Spinal cord (tissue), 10 donors: ENCODE data around the gene KCNJ10. TPM values are rescaled to one million over a fixed set of nuclear protein-coding genes. Genes with fewer than 3 reads are reported as not detected.
A peak's percentile ranks its signal among the peaks of the same experiment; 100 is the strongest.
"Not testable (repeated sequence)": the region's sequence is repeated elsewhere in the genome, so short reads cannot be mapped to it uniquely, and the experiment has no call there.

Experiments
- DNase-seq, 6 donors: peaks; one replicate each; pipeline versions ENCODE4 v3.0.0 to v3.0.0-alpha.2; 2013 to 2015; ENCODE audit warnings: low spot score in 6 of 6, low read depth in 4 of 6
- H3K27ac ChIP-seq: one replicate; pipeline ENCODE4 v1.5.1; 2013; ENCODE audit warnings: low read depth, low read length, control low read depth
- H3K27me3 ChIP-seq: one replicate; pipeline ENCODE4 v1.6.1; 2013; ENCODE audit warnings: low read length; ENCODE audit not compliant: control insufficient read depth, insufficient read depth
- H3K36me3 ChIP-seq: one replicate; pipeline ENCODE4 v1.6.1; 2013; ENCODE audit warnings: low read length; ENCODE audit not compliant: control insufficient read depth, insufficient read depth
- H3K4me1 ChIP-seq: one replicate; pipeline ENCODE4 v1.6.1; 2013; ENCODE audit warnings: low read length; ENCODE audit not compliant: control insufficient read depth, insufficient read depth
- H3K4me3 ChIP-seq: one replicate; pipeline ENCODE4 v1.5.1; 2013; ENCODE audit warnings: low read depth, low read length, control low read depth
- H3K9me3 ChIP-seq: one replicate; pipeline ENCODE4 v1.6.1; 2013; ENCODE audit warnings: low read length; ENCODE audit not compliant: control insufficient read depth, insufficient read depth
- WGBS: methylation state at CpG from one replicate; pipeline ENCODE4 v1.1.5; 2013; ENCODE audit warnings: missing lambda C conversion rate; ENCODE audit not compliant: insufficient coverage; 5-methylcytosine and 5-hydroxymethylcytosine counted together
- polyA plus RNA-seq, 2 donors: library from polyadenylated mRNA; unstranded; fragments of 120-200 nt; gene quantifications; one replicate each; pipeline ENCODE4 v1.2.1, GENCODE V29; 2013; ENCODE audit not compliant: insufficient read length in 2 of 2
- total RNA-seq, 2 donors: library from RNA; depleted of rRNA in 1 of 2; stranded (reverse); fragments of 120-200 nt in 1 of 2; fragments of >200 nt in 1 of 2; gene quantifications; one replicate each; pipeline versions ENCODE4 v1.2.3 to v1.2.4, GENCODE V29; 2013 to 2014
- donor health status: healthy.

KCNJ10 gene
- total and polyA plus RNA-seq, 4 donors: 14.9 to 81.6 (median 42.8) TPM

DNA sequence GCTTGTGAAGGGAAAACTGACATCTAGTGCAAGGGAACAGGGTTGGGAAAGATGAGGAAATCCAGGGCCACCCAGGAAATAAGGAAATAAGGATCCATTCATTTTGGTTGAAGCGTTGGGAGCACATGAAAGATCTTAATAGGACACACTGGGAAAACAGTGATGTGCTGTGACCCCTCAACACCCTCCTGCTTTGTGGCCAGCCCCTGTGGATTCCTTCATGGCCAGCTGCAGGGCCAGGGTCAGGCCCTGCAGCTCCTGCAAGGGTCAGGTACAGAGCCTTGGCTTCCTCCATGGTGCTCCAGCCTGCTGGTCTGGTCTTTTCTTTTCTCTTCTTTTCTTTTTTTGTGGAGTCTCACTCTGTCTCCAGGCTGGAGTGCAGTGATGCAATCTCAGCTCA lies 19.3 kb downstream of the KCNJ10 start:
- H3K36me3 ChIP-seq: peaks cover 3% of the 10 kb centered on the region
- no peak for DNase-seq
- no peaks in the 10 kb centered on the region for H3K27me3 ChIP-seq
- no peak overlapping the region for H3K4me3 ChIP-seq
- no peaks in the 10 kb centered on the region for H3K9me3 ChIP-seq
- H3K4me1 ChIP-seq: peaks cover 40% of the 10 kb centered on the region
- WGBS: 82% methylated on average over 1 of the region's 1 CpG
- H3K27ac ChIP-seq: no peak overlapping the region

GRCh38 chr1:160050182-160050581 lies 19.8 kb downstream of the KCNJ10 start:
- H3K9me3 ChIP-seq, H3K36me3 ChIP-seq, DNase-seq, H3K27me3 ChIP-seq, H3K4me3 ChIP-seq, H3K27ac ChIP-seq: not testable (repeated sequence)
- peaks cover 40% of the 10 kb centered on the region for H3K4me1 ChIP-seq
- 100% methylated on average over 1 of the region's 2 CpGs for WGBS

DNA sequence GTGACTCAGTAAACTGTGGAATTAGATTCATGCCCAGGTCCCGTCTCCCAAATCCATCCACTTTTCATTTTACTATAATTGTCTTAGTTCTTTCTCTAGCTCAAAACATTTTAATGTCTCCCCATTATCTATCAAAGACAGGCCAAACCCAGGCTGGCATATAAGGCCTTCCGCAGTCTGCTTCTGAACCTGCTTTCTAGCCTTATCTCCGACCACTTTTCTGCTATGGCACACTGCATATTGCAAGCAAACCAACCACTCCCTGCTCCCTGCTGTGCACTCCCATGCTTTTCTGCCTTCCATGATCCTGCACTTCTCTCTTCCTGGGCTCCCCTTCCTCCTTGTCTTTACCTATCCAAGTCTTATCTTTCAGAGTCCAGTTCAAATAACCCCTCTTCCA lies 20.9 kb downstream of the KCNJ10 start:
- Histone ChIP-seq H3K4me3 (no peak overlapping the region), H3K9me3 (no peaks in the 10 kb centered on the region), H3K27ac (no peak overlapping the region), H3K27me3 (no peaks in the 10 kb centered on the region), H3K36me3 (no peaks in the 10 kb centered on the region), H3K4me1 (peaks cover 32% of the 10 kb centered on the region)
- no peak for DNase-seq
- WGBS: 77% methylated on average over 3 of the region's 3 CpGs

DNA sequence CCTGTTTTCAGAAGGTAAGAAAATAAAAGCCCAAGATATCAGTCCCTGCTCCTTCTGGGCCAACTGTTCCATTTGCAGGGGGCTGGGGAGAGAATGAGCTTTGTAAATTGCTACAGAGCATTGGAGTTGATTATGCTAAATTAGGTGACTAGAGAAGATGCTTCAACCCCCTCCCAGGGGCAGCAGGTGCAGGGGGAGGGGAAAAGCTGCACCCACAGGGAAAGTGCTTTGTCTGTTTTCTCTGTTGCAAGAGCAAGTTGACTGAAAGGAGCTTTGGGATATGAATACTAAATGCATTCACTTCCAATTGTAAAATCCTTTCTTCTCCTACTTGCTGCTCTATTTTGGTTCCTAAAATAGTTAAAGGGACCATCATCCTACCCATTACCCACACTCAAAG lies 21.6 kb downstream of the KCNJ10 start:
- H3K27ac ChIP-seq: peak overlapping the region; percentile 30
- peaks cover 24% of the 10 kb centered on the region for H3K4me1 ChIP-seq
- H3K4me3 ChIP-seq: no peak overlapping the region
- peak in 1 of 6 donors; percentile 22 for DNase-seq
- H3K36me3 ChIP-seq: no peaks in the 10 kb centered on the region
- H3K27me3 ChIP-seq: no peaks in the 10 kb centered on the region
- H3K9me3 ChIP-seq: no peaks in the 10 kb centered on the region

GRCh38 chr1:160047111-160047991 lies 22.6 kb downstream of the KCNJ10 start:
- H3K27me3 ChIP-seq: no peaks in the 10 kb centered on the region
- no peaks in the 10 kb centered on the region for H3K36me3 ChIP-seq
- no peaks in the 10 kb centered on the region for H3K9me3 ChIP-seq
- H3K4me3 ChIP-seq: no peak overlapping the region
- H3K27ac ChIP-seq: peak overlapping the region; percentile 3
- DNase-seq: no peak
- 68% methylated on average over 7 of the region's 9 CpGs for WGBS
- H3K4me1 ChIP-seq: peaks cover 20% of the 10 kb centered on the region

DNA sequence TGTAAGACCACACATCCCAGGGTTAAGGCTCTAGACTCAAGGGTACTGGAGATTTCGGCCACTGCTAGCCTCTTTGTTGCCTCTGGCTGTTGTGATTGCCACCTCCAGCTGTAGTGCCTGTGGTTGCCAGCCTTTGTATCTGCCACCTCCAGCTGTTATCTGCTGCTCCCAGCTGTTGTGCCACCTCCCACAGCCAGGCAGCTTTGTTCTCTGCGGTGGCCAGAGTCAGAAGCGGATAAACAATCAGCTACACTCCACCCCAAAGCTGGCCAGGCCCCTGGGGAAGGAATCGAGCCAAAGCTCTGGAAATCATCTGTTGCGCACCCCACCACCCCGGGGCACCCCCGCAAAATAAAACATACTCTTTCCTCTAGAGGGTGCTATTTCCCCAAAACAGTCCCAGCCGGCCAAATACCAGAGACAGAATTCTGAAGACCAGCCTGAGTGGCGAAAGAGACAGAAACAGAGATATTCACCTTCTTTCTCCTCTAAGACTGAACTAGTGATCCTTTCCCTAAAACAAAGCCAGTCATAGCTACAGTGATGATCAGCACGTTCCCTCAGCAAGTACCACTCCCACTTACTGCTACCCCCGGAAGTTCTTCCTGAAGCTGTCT lies 23.4 kb downstream of the KCNJ10 start:
- peaks cover 7% of the 10 kb centered on the region for H3K36me3 ChIP-seq
- no peaks in the 10 kb centered on the region for H3K9me3 ChIP-seq
- peak overlapping the region; percentile 3 for H3K27ac ChIP-seq
- peak in 3 of 6 donors; percentile 36 to 78 (median 75) for DNase-seq
- peaks cover 20% of the 10 kb centered on the region for H3K4me1 ChIP-seq
- no peak overlapping the region for H3K4me3 ChIP-seq
- WGBS: 11% methylated on average over 9 of the region's 11 CpGs
- H3K27me3 ChIP-seq: no peaks in the 10 kb centered on the region

DNA sequence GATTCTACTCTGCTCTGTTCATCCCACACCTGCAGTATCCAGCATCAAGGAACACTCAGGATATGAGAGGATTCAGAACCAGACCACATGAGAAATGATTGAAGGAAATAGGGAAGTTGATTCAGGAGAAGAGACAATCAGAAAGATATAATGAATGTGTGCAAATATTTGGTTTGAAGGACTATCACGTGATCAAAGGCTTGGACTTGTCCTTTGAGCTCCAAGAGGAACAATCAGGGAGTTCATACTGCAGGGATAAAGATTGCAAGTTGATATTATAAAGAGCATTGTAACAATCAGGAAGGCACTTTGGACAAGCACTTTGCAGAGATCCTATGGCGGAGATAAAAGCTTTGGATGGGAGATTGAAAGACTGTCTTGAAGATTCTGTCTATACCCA lies 24.3 kb downstream of the KCNJ10 start:
- Histone ChIP-seq H3K4me1 (peaks cover 20% of the 10 kb centered on the region), H3K36me3 (peaks cover 17% of the 10 kb centered on the region), H3K27ac (no peak overlapping the region), H3K4me3 (no peak overlapping the region), H3K9me3 (no peaks in the 10 kb centered on the region), H3K27me3 (no peaks in the 10 kb centered on the region)
- no peak for DNase-seq
- WGBS: 70% methylated on average over 1 of the region's 2 CpGs

DNA sequence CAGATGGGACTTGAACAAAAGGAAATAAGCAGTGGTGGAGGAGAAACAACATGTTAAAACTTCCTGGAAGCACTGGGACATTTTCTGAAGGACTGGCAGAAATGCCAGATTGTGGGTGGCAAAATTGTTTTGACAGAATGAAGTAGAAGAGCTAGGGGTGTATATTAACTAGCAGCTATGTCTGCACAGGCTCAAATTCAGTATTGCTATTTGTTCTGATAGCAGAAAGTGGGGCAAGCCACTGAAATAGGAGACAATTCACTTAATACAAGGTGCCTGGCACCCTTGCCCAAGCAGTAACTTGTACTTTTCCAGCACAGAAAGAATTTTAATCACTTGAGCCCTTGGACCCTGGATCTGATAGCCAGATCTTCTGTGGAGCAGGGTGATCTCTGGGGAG lies 26.4 kb downstream of the KCNJ10 start:
- Histone ChIP-seq H3K4me3 (no peak overlapping the region), H3K27me3 (no peaks in the 10 kb centered on the region), H3K27ac (no peak overlapping the region), H3K4me1 (peaks cover 20% of the 10 kb centered on the region), H3K9me3 (no peaks in the 10 kb centered on the region), H3K36me3 (peaks cover 22% of the 10 kb centered on the region)
- no peak for DNase-seq

GRCh38 chr1:160040476-160040875 lies 29.5 kb downstream of the KCNJ10 start:
- H3K4me3 ChIP-seq: no peak overlapping the region
- H3K27ac ChIP-seq: no peak overlapping the region
- DNase-seq: no peak
- no peaks in the 10 kb centered on the region for H3K27me3 ChIP-seq
- no peaks in the 10 kb centered on the region for H3K4me1 ChIP-seq
- WGBS: no CpG with 5 or more reads among the region's 1 CpG
- peaks cover 22% of the 10 kb centered on the region for H3K36me3 ChIP-seq
- H3K9me3 ChIP-seq: no peaks in the 10 kb centered on the region
